SK-N-SH (cell line): Measurements from ENCODE around the gene CPS1. TPM values are rescaled to one million over a fixed set of nuclear protein-coding genes. Genes with fewer than 3 reads are reported as not detected.

ENCODE experiments used
- CTCF ChIA-PET: fragments of 300-600, 350-600 bp; formaldehyde crosslinking; extraction: SDS; loops from one replicate; lab custom pipeline; 2021; lab: Yijun Ruan, JAX
- POLR2A ChIA-PET: fragments of 350-600 bp; sonication (Branson Sonifier 250); formaldehyde crosslinking; extraction: SDS; loops from one replicate; lab custom pipeline; 2020; ENCODE audit warnings: antibody characterized with exemption, inconsistent platforms; lab: Yijun Ruan, JAX
- DNase-seq: peaks from one replicate; pipeline ENCODE4 v3.0.0; 2012
- H2AFZ ChIP-seq: fragments of 200-600 bp; sonication (generic); 2 replicates; pipeline ENCODE4 v1.8.1; 2016; ENCODE audit warnings: antibody characterized with exemption, mild to moderate bottlenecking, low read depth
- H3F3A ChIP-seq: fragments of 200-600 bp; sonication (generic); replicated peaks from 2 replicates; pipeline ENCODE3; 2016; ENCODE audit warnings: antibody characterized with exemption, mild to moderate bottlenecking; ENCODE audit not compliant: insufficient read depth
- H3K27ac ChIP-seq, 2 experiments: fragments of 200-500 bp in 1 of 2; fragments of 200-600 bp in 1 of 2; sonication (Bioruptor generic) in 1 of 2; sonication (generic), shearing (Covaris generic) in 1 of 2; 2 replicates each; pipeline versions ENCODE4 v1.5.1 to v1.6.1; 2014 to 2016; ENCODE audit warnings: low read depth in 2 of 2, inconsistent platforms in 1 of 2, low read length in 1 of 2, mild to moderate bottlenecking in 1 of 2, mixed read lengths in 1 of 2
- H3K27me3 ChIP-seq: fragments of 200-600 bp; sonication (generic), shearing (Covaris generic); 2 replicates; pipeline ENCODE4 v1.6.1; 2016; ENCODE audit warnings: mixed run types; ENCODE audit not compliant: insufficient read depth
- H3K36me3 ChIP-seq, 2 experiments: fragments of 200-500 bp in 1 of 2; fragments of 200-600 bp in 1 of 2; sonication (Bioruptor generic) in 1 of 2; sonication (generic) in 1 of 2; replicated peaks in 1 of 2; 2 replicates each; pipeline versions ENCODE3 to v1.5.1; 2014 to 2016; ENCODE audit warnings: low read length in 1 of 2, mild to moderate bottlenecking in 1 of 2; ENCODE audit not compliant: insufficient read depth in 2 of 2, control insufficient read depth in 1 of 2
- H3K4me1 ChIP-seq, 2 experiments: fragments of 200-500 bp in 1 of 2; fragments of 200-600 bp in 1 of 2; sonication (Bioruptor generic) in 1 of 2; sonication (generic), shearing (Covaris generic) in 1 of 2; 2 replicates each; pipeline versions ENCODE4 v1.5.1 to v1.6.1; 2014 to 2016; ENCODE audit warnings: low read depth in 1 of 2, low read length in 1 of 2, mixed run types in 1 of 2; ENCODE audit not compliant: insufficient read depth in 2 of 2, control insufficient read depth in 1 of 2
- H3K4me2 ChIP-seq: fragments of 200-600 bp; sonication (generic), shearing (Covaris generic); 2 replicates; pipeline ENCODE4 v1.6.1; 2017; ENCODE audit warnings: mixed run types
- H3K4me3 ChIP-seq, 2 experiments: fragments of 200-500 bp in 1 of 2; fragments of 200-600 bp in 1 of 2; sonication (Bioruptor generic) in 1 of 2; sonication (generic), shearing (Covaris generic) in 1 of 2; 2 replicates each; pipeline versions ENCODE4 v1.5.1 to v1.8.1; 2014 to 2016; ENCODE audit warnings: low read depth in 2 of 2, inconsistent platforms in 1 of 2, low read length in 1 of 2, mild to moderate bottlenecking in 1 of 2, mixed read lengths in 1 of 2, moderate library complexity in 1 of 2
- H3K79me2 ChIP-seq: fragments of 200-600 bp; sonication (generic); 2 replicates; pipeline ENCODE4 v1.8.1; 2017; ENCODE audit warnings: mild to moderate bottlenecking; ENCODE audit not compliant: insufficient read depth
- H3K9ac ChIP-seq: fragments of 200-600 bp; sonication (generic); 2 replicates; pipeline ENCODE4 v1.6.1; 2017; ENCODE audit warnings: mixed run types
- H3K9me2 ChIP-seq: fragments of 200-600 bp; sonication (generic); 2 replicates; pipeline ENCODE4 v1.6.1; 2017; ENCODE audit warnings: mixed run types
- H3K9me3 ChIP-seq: fragments of 200-600 bp; sonication (generic); 2 replicates; pipeline ENCODE4 v1.6.1; 2017; ENCODE audit warnings: mixed run types, mild to moderate bottlenecking, moderate library complexity
- H4K20me1 ChIP-seq: fragments of 200-600 bp; sonication (generic); 2 replicates; pipeline ENCODE4 v1.6.1; 2017; ENCODE audit warnings: mild to moderate bottlenecking, mixed run types; ENCODE audit not compliant: insufficient read depth
- CHD2 ChIP-seq: fragments of 150-350 bp; IDR thresholded peaks from 2 replicates; pipeline ENCODE4 v1.6.1; 2018; ENCODE audit warnings: low read length; ENCODE audit not compliant: partially characterized antibody
- CTCF ChIP-seq: fragments of 200-600 bp; sonication (generic); IDR thresholded peaks from 2 replicates; pipeline ENCODE4 v1.6.1; 2017; ENCODE audit warnings: antibody characterized with exemption, mild to moderate bottlenecking, moderate library complexity
- FOXM1 ChIP-seq: IDR thresholded peaks from 2 replicates; pipeline ENCODE4 v1.4.0; 2012; ENCODE audit warnings: low read depth, mild to moderate bottlenecking
- GABPA ChIP-seq: IDR thresholded peaks from 2 replicates; pipeline ENCODE4 v1.4.0; 2012; ENCODE audit warnings: low read depth, mild to moderate bottlenecking
- IRF3 ChIP-seq: fragments of 150-350 bp; IDR thresholded peaks from 2 replicates; pipeline ENCODE4 v1.6.1; 2016; ENCODE audit warnings: mild to moderate bottlenecking, low read depth, low read length
- MXI1 ChIP-seq: IDR thresholded peaks from 2 replicates; pipeline ENCODE4 v1.6.1; 2012; ENCODE audit warnings: mild to moderate bottlenecking, low read depth, low read length, improper control_type of control experiment
- POLR2AphosphoS5 ChIP-seq: IDR thresholded peaks from 2 replicates; pipeline ENCODE4 v1.6.1; 2012; ENCODE audit warnings: low read depth, low read length
- RAD21 ChIP-seq: IDR thresholded peaks from 2 replicates; pipeline ENCODE4 v1.6.1; 2012; ENCODE audit warnings: mild to moderate bottlenecking, low read length
- RCOR1 ChIP-seq: fragments of 150-350 bp; IDR thresholded peaks from 2 replicates; pipeline ENCODE4 v1.6.1; 2017; ENCODE audit warnings: antibody characterized with exemption, low read length
- REST ChIP-seq: IDR thresholded peaks from 2 replicates; pipeline ENCODE4 v1.6.1; 2012; ENCODE audit warnings: mild to moderate bottlenecking, low read depth, low read length, moderate library complexity
- RFX5 ChIP-seq: IDR thresholded peaks from 2 replicates; pipeline ENCODE4 v1.6.1; 2012; ENCODE audit warnings: mild to moderate bottlenecking, improper control_type of control experiment, low read length
- SIN3A ChIP-seq: IDR thresholded peaks from 2 replicates; pipeline ENCODE4 v1.6.1; 2012; ENCODE audit warnings: low read depth, mild to moderate bottlenecking, low read length, moderate library complexity, borderline replicate concordance
- TEAD4 ChIP-seq: IDR thresholded peaks from 2 replicates; pipeline ENCODE4 v1.4.0; 2012; ENCODE audit warnings: mild to moderate bottlenecking, borderline replicate concordance; ENCODE audit not compliant: insufficient read depth
- ZBTB33 ChIP-seq: IDR thresholded peaks from 2 replicates; pipeline ENCODE4 v1.4.0; 2012; ENCODE audit warnings: low read depth, borderline replicate concordance
- WGBS: methylation state at CpG from one replicate; pipeline ENCODE4 v1.1.6; 2017; ENCODE audit warnings: low lambda C conversion rate; 5-methylcytosine and 5-hydroxymethylcytosine counted together
- polyA plus RNA-seq, 3 experiments: library from polyadenylated mRNA; depleted of rRNA; stranded (reverse); fragments of >200 nt; gene quantifications; 2 replicates each; pipeline ENCODE4 v1.2.3, GENCODE V29; 2012

The CPS1 gene
- polyA plus RNA-seq, 1 of the 3 experiments (the other 2 are of a cell fraction): 9.2 TPM

GRCh38 chr2:210533389-210533788 lies 23.0 kb upstream of the CPS1 start:
- 83% methylated on average over 2 of the region's 2 CpGs for WGBS

More at GRCh38 chr2:210533389-210533788, 23.0 kb upstream of the CPS1 start:
- Histone ChIP-seq H3K4me1 (no peaks in the 10 kb centered on the region), H3F3A (no peaks in the 10 kb centered on the region), H2AFZ (no peak overlapping the region), H3K4me2 (no peak overlapping the region), H3K36me3 (no peaks in the 10 kb centered on the region), H3K27me3 (no peaks in the 10 kb centered on the region), H3K4me3 (no peak overlapping the region), H3K9me2 (no peaks in the 10 kb centered on the region), H3K27ac (no peak overlapping the region), H3K79me2 (no peaks in the 10 kb centered on the region; the same call in 1 of the 2 replicates), H3K9me3 (no peaks in the 10 kb centered on the region), H4K20me1 (no peaks in the 10 kb centered on the region), H3K9ac (no peak overlapping the region)
- CTCF ChIA-PET: interaction anchor here (2.9 kb wide), 1 partner anchor 30 kb away, joined by 16 read pairs; no protein-coding TSS in a partner anchor
- no peak for DNase-seq
- TF ChIP-seq FOXM1 (no peak), IRF3 (no peak), RCOR1 (no peak), SIN3A (no peak), ZBTB33 (no peak), REST (no peak), CHD2 (no peak), RAD21 (no peak), RFX5 (no peak), GABPA (no peak), POLR2AphosphoS5 (no peak), MXI1 (no peak), TEAD4 (no peak), CTCF (no peak)
- POLR2A ChIA-PET: no interaction called here
